ENCODE results near the gene KRT71.

GRCh38 chr12:52521175-52521567 lies 31.8 kb downstream of the KRT71 start:
- TF ChIP-seq, protein P1, sequence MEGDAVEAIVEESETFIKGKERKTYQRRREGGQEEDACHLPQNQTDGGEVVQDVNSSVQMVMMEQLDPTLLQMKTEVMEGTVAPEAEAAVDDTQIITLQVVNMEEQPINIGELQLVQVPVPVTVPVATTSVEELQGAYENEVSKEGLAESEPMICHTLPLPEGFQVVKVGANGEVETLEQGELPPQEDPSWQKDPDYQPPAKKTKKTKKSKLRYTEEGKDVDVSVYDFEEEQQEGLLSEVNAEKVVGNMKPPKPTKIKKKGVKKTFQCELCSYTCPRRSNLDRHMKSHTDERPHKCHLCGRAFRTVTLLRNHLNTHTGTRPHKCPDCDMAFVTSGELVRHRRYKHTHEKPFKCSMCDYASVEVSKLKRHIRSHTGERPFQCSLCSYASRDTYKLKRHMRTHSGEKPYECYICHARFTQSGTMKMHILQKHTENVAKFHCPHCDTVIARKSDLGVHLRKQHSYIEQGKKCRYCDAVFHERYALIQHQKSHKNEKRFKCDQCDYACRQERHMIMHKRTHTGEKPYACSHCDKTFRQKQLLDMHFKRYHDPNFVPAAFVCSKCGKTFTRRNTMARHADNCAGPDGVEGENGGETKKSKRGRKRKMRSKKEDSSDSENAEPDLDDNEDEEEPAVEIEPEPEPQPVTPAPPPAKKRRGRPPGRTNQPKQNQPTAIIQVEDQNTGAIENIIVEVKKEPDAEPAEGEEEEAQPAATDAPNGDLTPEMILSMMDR (IDR thresholded peaks at IDR 0.05), result no peak
- TF ChIP-seq POLR2A (IDR thresholded peaks at IDR 0.05) (no peak), POLR2AphosphoS5 (IDR thresholded peaks at IDR 0.05) (peak in 1 of 3 donors; percentile 21), EP300 (IDR thresholded peaks at IDR 0.05) (no peak)
